WTC11 (cell line): ENCODE measurements around the gene KCNN1. TPM values are rescaled to one million over a fixed set of nuclear protein-coding genes. Genes with fewer than 3 reads are reported as not detected.

Source experiments
- ATAC-seq: fragments of 200-7000 bp; cut with Tn5 transposase; 2 replicates; pipeline ENCODE4 v1.10.0; 2021; ENCODE audit warnings: mild to moderate bottlenecking, moderate library complexity
- CTCF ChIA-PET: fragments of 300-600 bp; sonication (Branson Sonifier 250); formaldehyde crosslinking; loops from one replicate; lab custom pipeline; 2021; ENCODE audit warnings: antibody characterized with exemption; lab: Charles Lee
- POLR2A ChIA-PET: fragments of 350-600 bp; sonication (Branson Sonifier 250); formaldehyde crosslinking; loops from one replicate; lab custom pipeline; 2021; ENCODE audit warnings: antibody characterized with exemption; lab: Charles Lee
- DNase-seq: peaks from one replicate; pipeline ENCODE4 v3.0.0; 2021; ENCODE audit warnings: low spot score
- H3K27ac Mint-ChIP-seq: 2 replicates; pipeline ENCODE4 v1.8.0; 2021; ENCODE audit warnings: mixed read lengths
- H3K27me3 Mint-ChIP-seq: 2 replicates; pipeline ENCODE4 v1.8.0; 2021; ENCODE audit warnings: low read depth, mild to moderate bottlenecking, moderate library complexity, mixed read lengths
- H3K36me3 Mint-ChIP-seq: 2 replicates; pipeline ENCODE4 v1.8.0; 2021; ENCODE audit warnings: mixed read lengths
- H3K4me1 Mint-ChIP-seq: 2 replicates; pipeline ENCODE4 v1.8.0; 2022; ENCODE audit warnings: mixed read lengths
- H3K4me3 Mint-ChIP-seq: 2 replicates; pipeline ENCODE4 v1.8.0; 2021; ENCODE audit warnings: mild to moderate bottlenecking, moderate library complexity, mixed read lengths
- H3K9me3 Mint-ChIP-seq: 2 replicates; pipeline ENCODE4 v1.8.0; 2021; ENCODE audit warnings: mixed read lengths
- ATF1 ChIP-seq: sonication (generic); formaldehyde crosslinking; IDR thresholded peaks from 2 replicates; pipeline ENCODE4 v1.8.1; 2023; ENCODE audit warnings: mild to moderate bottlenecking, moderate library complexity, missing genetic modification reagents
- CREM ChIP-seq: sonication (generic); formaldehyde crosslinking; IDR thresholded peaks from 2 replicates; pipeline ENCODE4 v1.8.1; 2022; ENCODE audit warnings: mild to moderate bottlenecking, missing genetic modification reagents, moderate library complexity
- FOXJ3 ChIP-seq: sonication (generic); formaldehyde crosslinking; IDR thresholded peaks from 2 replicates; pipeline ENCODE4 v1.9.0; 2021; ENCODE audit warnings: missing genetic modification reagents, mild to moderate bottlenecking, borderline replicate concordance
- FOXP1 ChIP-seq: sonication (generic); formaldehyde crosslinking; IDR thresholded peaks from 2 replicates; pipeline ENCODE4 v1.8.0; 2022; ENCODE audit warnings: missing genetic modification reagents, mild to moderate bottlenecking, moderate library complexity, borderline replicate concordance
- GABPB1 ChIP-seq: sonication (generic); formaldehyde crosslinking; IDR thresholded peaks from 2 replicates; pipeline ENCODE4 v1.8.1; 2023; ENCODE audit warnings: mild to moderate bottlenecking, missing genetic modification reagents
- GTF2I ChIP-seq: fragments of 250-450 bp; sonication (Bioruptor Pico); conservative IDR thresholded peaks from 2 replicates; pipeline ENCODE4 v1.4.0; 2021; ENCODE audit warnings: mild to moderate bottlenecking
- HMGA2 ChIP-seq: fragments of 250-450 bp; sonication (Bioruptor Pico); IDR thresholded peaks from 2 replicates; pipeline ENCODE4 v1.4.0; 2021; ENCODE audit warnings: mild to moderate bottlenecking, moderate library complexity
- IRF2 ChIP-seq: sonication (generic); formaldehyde crosslinking; IDR thresholded peaks from 2 replicates; pipeline ENCODE4 v1.8.0; 2022; ENCODE audit warnings: low read depth, missing genetic modification reagents, borderline replicate concordance
- JAZF1 ChIP-seq: fragments of 250-450 bp; sonication (Bioruptor Pico); IDR thresholded peaks from 2 replicates; pipeline ENCODE4 v1.9.0; 2021; ENCODE audit warnings: moderate library complexity, mild to moderate bottlenecking, inconsistent platforms
- JUN ChIP-seq: sonication (generic); formaldehyde crosslinking; IDR thresholded peaks from 2 replicates; pipeline ENCODE4 v1.8.0; 2023; ENCODE audit warnings: mild to moderate bottlenecking, missing genetic modification reagents
- MLX ChIP-seq: sonication (generic); formaldehyde crosslinking; IDR thresholded peaks from 2 replicates; pipeline ENCODE4 v1.8.1; 2023; ENCODE audit warnings: mild to moderate bottlenecking, missing genetic modification reagents, moderate library complexity
- NR2C2 ChIP-seq: sonication (generic); formaldehyde crosslinking; IDR thresholded peaks from 2 replicates; pipeline ENCODE4 v1.8.0; 2022; ENCODE audit warnings: mild to moderate bottlenecking, missing genetic modification reagents
- RORB ChIP-seq: fragments of 250-450 bp; sonication (Bioruptor Pico); IDR thresholded peaks from 2 replicates; pipeline ENCODE4 v1.9.0; 2021; ENCODE audit warnings: mild to moderate bottlenecking
- TCF7 ChIP-seq: sonication (generic); formaldehyde crosslinking; IDR thresholded peaks from 2 replicates; pipeline ENCODE4 v1.8.0; 2022; ENCODE audit warnings: mild to moderate bottlenecking, low read depth, missing genetic modification reagents, moderate library complexity
- ZMAT4 ChIP-seq: fragments of 250-450 bp; sonication (Bioruptor Pico); IDR thresholded peaks from 2 replicates; pipeline ENCODE4 v1.9.0; 2021; ENCODE audit warnings: mild to moderate bottlenecking
- ZNF138 ChIP-seq: sonication (generic); formaldehyde crosslinking; conservative IDR thresholded peaks from 2 replicates; pipeline ENCODE4 v1.8.1; 2022; ENCODE audit warnings: mild to moderate bottlenecking, moderate library complexity, missing genetic modification reagents
- ZNF263 ChIP-seq: sonication (generic); formaldehyde crosslinking; IDR thresholded peaks from 2 replicates; pipeline ENCODE4 v1.8.1; 2022; ENCODE audit warnings: low read depth, mild to moderate bottlenecking, moderate library complexity, missing genetic modification reagents
- ZNF396 ChIP-seq: fragments of 250-450 bp; sonication (Bioruptor Pico); IDR thresholded peaks from 2 replicates; pipeline ENCODE4 v1.8.0; 2021; ENCODE audit warnings: mild to moderate bottlenecking, moderate library complexity, borderline replicate concordance
- total RNA-seq: library from RNA; stranded (reverse); gene quantifications from 3 replicates; pipeline ENCODE4 v1.2.3, GENCODE V29; 2021
- TF ChIP-seq, protein P1 (sequence below): fragments of 250-450 bp; sonication (Bioruptor Pico); IDR thresholded peaks from 2 replicates; pipeline ENCODE4 v1.9.0; 2021; ENCODE audit warnings: mild to moderate bottlenecking
- TF ChIP-seq, protein P2 (sequence below): fragments of 200-600 bp; IDR thresholded peaks from 2 replicates; pipeline ENCODE4 v1.8.0; 2022; ENCODE audit warnings: antibody characterized with exemption

Gene KCNN1
- total RNA-seq, 1 experiment from 2014 or later, result 15.3 TPM

GRCh38 chr19:18010149-18010548, 43.2 kb downstream of the KCNN1 start:
- ATAC-seq, result no peak
- ChIA-PET CTCF (no interaction called here), POLR2A (no interaction called here)
- H3K27ac Mint-ChIP-seq, result no peak overlapping the region
- peaks cover 8% of the 10 kb centered on the region; the same call in 1 of the 2 replicates for H3K27me3 Mint-ChIP-seq
- H3K9me3 Mint-ChIP-seq, result peaks cover 3% of the 10 kb centered on the region
- DNase-seq, result no peak
- peaks cover 5% of the 10 kb centered on the region for H3K36me3 Mint-ChIP-seq
- H3K4me1 Mint-ChIP-seq, result peaks cover 6% of the 10 kb centered on the region; the same call in 1 of the 2 replicates
- H3K4me3 Mint-ChIP-seq, result no peak overlapping the region
- TF ChIP-seq GTF2I (CRISPR knock-in tag) (no peak), IRF2 (CRISPR knock-in tag) (no peak), HMGA2 (CRISPR knock-in tag) (no peak), FOXJ3 (CRISPR knock-in tag) (no peak), JAZF1 (CRISPR knock-in tag) (no peak), ZNF263 (CRISPR knock-in tag) (no peak), NR2C2 (no peak), CREM (no peak), ZNF138 (no peak), JUN (CRISPR knock-in tag) (no peak), ZNF396 (no peak), TCF7 (CRISPR knock-in tag) (no peak), ZMAT4 (no peak), GABPB1 (CRISPR knock-in tag) (no peak), ATF1 (CRISPR knock-in tag) (no peak), MLX (CRISPR knock-in tag) (no peak), FOXP1 (CRISPR knock-in tag) (no peak), RORB (CRISPR knock-in tag) (no peak)
- TF ChIP-seq, protein P1, sequence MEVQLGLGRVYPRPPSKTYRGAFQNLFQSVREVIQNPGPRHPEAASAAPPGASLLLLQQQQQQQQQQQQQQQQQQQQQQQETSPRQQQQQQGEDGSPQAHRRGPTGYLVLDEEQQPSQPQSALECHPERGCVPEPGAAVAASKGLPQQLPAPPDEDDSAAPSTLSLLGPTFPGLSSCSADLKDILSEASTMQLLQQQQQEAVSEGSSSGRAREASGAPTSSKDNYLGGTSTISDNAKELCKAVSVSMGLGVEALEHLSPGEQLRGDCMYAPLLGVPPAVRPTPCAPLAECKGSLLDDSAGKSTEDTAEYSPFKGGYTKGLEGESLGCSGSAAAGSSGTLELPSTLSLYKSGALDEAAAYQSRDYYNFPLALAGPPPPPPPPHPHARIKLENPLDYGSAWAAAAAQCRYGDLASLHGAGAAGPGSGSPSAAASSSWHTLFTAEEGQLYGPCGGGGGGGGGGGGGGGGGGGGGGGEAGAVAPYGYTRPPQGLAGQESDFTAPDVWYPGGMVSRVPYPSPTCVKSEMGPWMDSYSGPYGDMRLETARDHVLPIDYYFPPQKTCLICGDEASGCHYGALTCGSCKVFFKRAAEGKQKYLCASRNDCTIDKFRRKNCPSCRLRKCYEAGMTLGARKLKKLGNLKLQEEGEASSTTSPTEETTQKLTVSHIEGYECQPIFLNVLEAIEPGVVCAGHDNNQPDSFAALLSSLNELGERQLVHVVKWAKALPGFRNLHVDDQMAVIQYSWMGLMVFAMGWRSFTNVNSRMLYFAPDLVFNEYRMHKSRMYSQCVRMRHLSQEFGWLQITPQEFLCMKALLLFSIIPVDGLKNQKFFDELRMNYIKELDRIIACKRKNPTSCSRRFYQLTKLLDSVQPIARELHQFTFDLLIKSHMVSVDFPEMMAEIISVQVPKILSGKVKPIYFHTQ (CRISPR knock-in tag), result no peak

DNA sequence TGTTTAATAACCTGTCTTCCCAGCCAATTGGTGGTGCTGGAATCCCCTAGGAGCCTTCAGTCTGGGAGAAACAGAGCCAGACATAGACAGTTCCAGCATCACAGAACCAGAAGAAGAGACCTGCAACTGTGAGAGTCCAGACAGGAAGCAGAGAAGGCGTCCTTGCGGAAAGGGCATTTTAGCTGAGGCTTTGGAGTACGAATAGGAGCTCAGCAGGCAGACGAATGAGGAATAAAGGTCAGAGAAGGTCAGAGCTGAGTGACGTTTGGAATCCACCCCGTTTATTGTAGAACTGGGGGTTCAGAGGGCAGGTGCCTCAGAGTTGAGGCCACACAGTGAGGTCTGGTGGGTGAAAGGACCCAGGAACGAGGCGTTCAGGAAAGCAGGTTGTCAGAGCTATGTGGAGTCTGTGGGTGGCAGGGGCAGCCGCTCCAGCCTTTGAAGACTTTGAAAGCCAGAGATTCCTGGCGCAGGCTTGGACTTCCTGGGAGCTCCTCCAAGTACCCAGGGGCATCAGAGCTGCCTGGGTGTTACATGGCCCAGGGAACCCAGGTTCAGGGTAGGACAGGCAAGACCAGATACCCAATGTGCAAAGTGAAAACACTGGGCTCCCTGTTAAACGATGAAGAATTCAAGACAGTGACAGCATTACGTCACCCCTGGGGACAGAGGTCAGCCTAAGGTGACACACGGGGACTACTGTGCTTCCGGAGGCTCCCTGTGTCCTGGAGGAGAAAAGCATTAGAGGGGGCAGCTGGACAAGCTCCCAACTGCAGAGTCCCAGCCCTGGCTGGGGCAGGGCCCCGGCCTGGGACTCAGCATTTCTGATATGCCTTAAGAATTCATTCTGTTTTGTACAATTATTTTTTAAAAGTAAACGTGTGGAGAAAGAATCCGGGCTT, 46.6 kb downstream of the KCNN1 start:
- Mint-ChIP-seq H3K4me1 (peaks cover 4% of the 10 kb centered on the region; the same call in 1 of the 2 replicates), H3K4me3 (no peak overlapping the region), H3K36me3 (peaks cover 2% of the 10 kb centered on the region), H3K9me3 (no peaks in the 10 kb centered on the region), H3K27me3 (peaks cover 5% of the 10 kb centered on the region; the same call in 1 of the 2 replicates), H3K27ac (no peak overlapping the region)
- ChIA-PET POLR2A (no interaction called here), CTCF (interaction anchor here (0.9 to 1.2 kb wide), 2 partner anchors 15 to 42 kb away, joined by 3 to 4 read pairs; no protein-coding TSS in a partner anchor)
- TF ChIP-seq GABPB1 (CRISPR knock-in tag), result peak; percentile 92
- TF ChIP-seq, protein P2, sequence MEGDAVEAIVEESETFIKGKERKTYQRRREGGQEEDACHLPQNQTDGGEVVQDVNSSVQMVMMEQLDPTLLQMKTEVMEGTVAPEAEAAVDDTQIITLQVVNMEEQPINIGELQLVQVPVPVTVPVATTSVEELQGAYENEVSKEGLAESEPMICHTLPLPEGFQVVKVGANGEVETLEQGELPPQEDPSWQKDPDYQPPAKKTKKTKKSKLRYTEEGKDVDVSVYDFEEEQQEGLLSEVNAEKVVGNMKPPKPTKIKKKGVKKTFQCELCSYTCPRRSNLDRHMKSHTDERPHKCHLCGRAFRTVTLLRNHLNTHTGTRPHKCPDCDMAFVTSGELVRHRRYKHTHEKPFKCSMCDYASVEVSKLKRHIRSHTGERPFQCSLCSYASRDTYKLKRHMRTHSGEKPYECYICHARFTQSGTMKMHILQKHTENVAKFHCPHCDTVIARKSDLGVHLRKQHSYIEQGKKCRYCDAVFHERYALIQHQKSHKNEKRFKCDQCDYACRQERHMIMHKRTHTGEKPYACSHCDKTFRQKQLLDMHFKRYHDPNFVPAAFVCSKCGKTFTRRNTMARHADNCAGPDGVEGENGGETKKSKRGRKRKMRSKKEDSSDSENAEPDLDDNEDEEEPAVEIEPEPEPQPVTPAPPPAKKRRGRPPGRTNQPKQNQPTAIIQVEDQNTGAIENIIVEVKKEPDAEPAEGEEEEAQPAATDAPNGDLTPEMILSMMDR, result no peak
- ATAC-seq (no peak), DNase-seq (no peak)
